Pons (tissue), 1 donor: ENCODE results near the gene STKLD1.
"Not testable (repeated sequence)": the region's sequence is repeated elsewhere in the genome, so short reads cannot be mapped to it uniquely, and the experiment has no call there.

Source experiments
- DNase-seq: peaks from one replicate; pipeline ENCODE4 v3.0.0-alpha.2; 2016; ENCODE audit warnings: low spot score

Gene STKLD1

DNA sequence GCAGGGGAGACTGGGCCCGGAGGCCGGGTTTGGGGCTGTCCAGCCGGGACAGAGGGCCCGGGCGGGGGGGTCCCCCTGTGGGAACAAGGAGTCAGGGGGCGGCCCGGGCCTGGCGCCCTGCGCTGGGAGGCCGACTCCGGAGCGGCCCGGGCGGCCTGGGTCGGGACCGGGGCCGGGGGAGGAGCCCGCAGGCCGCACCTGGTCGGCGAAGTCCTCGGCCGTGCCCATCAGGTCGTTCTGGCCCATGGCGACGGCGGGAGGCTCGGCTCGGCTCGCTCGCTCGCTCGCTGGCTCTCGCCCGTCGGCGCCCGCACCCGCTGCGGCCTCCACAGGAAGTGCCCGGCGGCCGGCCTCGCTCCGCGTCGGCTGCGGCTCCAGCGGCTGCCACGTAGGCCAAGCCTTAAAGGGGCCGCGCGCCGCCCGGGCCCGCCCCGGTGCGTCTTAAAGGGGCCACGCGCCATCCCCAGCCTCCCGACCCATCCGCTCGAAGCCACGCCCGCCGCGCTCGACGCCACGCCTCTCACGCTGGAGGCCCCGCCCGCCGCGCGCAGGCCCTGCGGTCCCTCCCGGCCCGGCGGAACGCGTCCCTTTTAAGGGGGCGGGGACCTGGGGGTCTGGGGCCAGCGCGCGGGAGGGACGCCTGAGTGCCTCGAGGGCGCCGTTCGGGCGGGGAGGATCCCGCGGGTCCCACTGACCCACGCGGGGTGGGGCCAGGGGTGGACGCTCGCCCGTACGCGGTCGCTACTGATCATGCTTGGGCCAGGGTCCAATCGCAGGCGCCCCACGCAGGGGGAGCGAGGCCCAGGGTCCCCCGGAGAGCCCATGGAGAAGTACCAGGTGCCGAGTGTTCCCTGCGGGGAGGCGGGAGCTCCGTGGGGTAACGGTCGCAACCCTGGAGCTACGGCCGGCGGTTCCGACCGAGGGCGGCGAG, at the start of gene STKLD1, which contains the start of gene SURF4:
Gene STKLD1, plus strand, starts transcription at position 643 of the 931 bp plus-strand sequence. Its CDS starts 108 bp downstream, at position 751.
Gene SURF4, minus strand, starts transcription at position 337 of the 931 bp plus-strand sequence. Its CDS starts 91 bp downstream, at position 246.
- peak; percentile 93 for DNase-seq

- DNase-seq = not testable (repeated sequence)
Observed at GRCh38 chr9:133327021-133327420, 49.1 kb upstream of the STKLD1 start.

- no peak for DNase-seq
Observed at GRCh38 chr9:133327834-133328484, 48.2 kb upstream of the STKLD1 start.

GRCh38 chr9:133329306-133330156, 46.6 kb upstream of the STKLD1 start:
- not testable (repeated sequence) for DNase-seq

DNA sequence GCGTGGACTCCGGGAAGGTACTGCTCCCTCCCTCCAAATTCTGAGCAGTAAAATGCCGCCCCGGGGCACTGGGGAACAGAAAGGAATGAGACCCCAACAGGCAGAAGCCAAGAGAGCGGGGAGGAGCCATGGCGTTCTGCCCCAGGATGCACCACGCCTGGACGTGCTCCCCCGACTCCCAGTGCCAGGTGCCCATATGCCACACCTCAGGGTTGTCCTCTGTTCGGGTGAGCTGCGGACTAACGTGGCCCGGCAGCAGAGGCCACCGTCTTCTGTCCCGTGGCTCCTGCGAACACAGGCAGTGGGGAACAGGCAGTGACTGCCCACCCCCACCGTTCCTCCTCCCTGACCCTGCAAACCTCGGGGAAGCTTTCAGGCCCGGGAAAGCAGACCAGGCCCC, 44.9 kb upstream of the STKLD1 start:
- no peak for DNase-seq

- DNase-seq = no peak
Observed at GRCh38 chr9:133331641-133332380, 44.4 kb upstream of the STKLD1 start.

DNA sequence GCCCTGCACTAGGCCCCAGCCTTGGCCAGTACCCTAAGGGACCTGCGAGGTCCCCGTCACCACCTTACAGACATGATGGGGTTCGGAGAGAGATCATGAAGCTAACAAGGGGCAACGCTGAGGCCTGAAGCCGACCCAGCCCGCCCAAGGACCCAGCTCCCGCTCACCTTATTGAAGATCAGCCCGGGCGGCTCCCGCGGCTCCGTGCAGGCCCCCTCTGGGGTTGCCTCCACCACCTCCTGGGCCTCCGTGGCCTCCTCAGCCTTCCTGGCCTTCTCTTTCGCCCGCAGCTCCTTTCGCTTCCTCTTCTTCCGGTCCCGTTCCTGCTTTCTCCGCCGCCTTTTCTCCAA, 43.8 kb upstream of the STKLD1 start:
- DNase-seq = no peak

GRCh38 chr9:133333011-133333410, 43.2 kb upstream of the STKLD1 start:
- DNase-seq = no peak

DNA sequence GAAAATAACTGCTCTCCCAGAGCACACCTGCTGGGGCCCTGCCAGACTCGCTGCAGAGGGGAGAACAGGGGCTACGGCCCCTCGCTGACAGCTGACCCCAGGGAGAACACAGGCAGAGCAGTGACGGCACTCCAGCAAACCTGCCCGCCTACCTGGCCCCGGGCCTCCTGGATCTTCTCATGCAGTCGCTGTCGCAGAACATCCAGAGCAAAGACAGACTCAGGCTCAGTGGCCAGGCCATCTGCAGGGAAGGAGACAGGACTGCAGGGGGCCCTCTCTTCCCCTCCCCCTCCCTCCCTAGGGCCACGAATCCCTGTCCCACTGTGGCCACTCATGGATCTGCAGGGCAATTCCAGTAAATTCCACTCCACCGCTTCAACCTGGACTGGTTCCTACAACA, 42.6 kb upstream of the STKLD1 start:
- no peak for DNase-seq

DNA sequence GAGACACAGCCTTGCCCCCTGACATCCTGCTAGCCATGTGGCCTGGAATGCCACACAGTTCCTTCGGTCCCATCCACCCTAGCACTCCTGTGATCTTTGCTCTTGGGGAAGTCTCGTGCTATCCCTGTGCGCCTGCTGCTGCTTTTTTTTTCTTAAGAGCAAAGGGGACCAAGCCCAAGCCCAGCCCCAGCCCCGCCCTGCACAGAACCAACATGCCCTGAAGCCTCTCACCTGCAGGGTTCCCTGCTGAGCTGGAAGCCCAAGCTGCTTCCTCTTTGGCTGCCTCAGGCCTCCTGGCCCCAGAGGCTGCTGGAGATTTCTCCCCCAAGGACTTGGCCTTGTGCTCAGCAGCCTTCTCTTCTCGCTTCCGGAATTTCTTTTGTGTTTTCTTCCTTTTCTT, 42.0 kb upstream of the STKLD1 start:
- DNase-seq = no peak

GRCh38 chr9:133334888-133335287, 41.3 kb upstream of the STKLD1 start:
- DNase-seq = not testable (repeated sequence)

DNA sequence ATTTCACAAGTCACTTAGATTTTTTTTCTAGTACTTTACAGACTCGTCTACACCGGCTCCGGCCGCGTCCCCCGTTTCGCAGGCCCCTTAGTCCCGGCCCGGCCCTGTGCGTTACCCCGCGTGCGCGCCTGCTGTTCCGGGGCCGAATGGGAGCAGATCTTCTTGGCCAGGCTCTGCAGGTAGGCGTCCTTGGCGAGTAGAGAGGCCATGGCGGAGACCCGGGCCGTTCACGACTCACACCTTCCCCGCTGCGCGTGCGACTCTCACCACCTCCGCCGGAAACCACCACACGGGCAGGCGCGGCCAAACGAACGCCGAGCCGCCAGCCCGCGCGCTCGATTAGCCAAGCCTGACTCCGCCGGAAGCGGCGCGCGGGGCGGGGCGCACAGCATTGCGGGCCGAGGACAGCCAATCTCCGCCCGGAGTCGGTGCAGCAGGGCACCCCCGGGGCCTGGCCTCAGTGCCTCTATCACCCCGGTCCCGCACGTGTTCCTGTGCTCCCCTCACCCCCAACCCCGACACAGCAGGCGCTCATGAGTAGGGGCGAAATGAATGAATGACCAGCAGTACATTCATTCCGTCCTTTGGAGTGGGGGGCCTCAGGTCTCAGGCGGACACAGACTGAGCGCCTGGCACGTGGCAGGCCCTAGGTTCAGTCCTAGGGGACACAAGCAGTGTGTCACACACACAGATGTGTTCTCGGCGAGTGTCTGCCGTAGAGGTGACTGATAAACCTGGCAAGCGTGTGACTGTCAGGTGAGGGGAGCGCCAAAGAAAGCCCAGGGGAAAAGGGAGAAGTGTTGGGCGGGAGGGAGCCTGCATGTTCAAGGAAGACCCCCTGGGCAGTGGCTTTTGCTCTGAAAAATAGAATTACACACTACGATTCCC, 40.0 kb upstream of the STKLD1 start, which contains the start of gene SURF6:
Gene SURF6, minus strand, starts transcription at position 265 of the 888 bp plus-strand sequence. Its CDS starts 56 bp downstream, at position 209.
- peak; percentile 81 for DNase-seq

DNA sequence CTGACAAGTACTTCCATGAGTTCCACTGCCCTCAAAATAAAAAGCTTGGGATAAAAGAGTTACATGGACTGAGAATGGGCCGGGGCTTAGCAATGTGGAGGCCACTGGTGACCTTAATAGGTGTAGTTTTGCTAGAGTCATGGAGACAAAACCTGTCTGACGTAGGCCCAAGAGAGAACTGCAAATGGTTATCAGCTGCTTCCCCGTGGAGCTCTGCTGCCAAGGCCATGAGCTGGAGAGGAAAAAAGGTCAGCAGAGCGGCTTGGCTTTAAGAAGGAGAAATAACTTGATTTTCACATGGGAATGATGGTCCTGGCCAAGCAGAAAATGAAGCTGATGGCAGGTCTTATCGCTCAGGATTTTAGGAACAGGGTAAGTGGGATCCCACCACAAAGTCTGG, 36.5 kb upstream of the STKLD1 start:
- no peak for DNase-seq

- DNase-seq = no peak
Observed at GRCh38 chr9:133340256-133340655, 35.9 kb upstream of the STKLD1 start.

DNA sequence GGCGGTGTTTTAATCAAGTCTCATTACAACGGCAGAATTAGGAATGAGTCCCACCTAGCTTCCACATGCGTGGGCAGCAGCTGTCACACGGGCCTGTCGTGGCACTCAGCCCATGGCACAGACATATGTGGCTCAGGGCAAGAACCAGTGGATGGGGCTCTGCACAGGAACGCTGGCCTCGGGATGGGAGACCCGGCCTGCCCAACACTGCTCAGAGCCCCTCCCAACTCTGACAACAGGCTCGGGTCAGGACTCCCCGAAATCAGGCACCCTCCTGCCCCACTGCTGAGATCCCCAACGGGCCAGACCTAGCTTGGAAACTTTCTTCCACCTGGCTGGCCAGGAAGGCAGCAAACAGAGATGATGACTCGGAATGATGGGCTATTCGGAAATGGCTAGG, 35.2 kb upstream of the STKLD1 start:
- DNase-seq = no peak

- no peak for DNase-seq
Observed at GRCh38 chr9:133341369-133342068, 34.6 kb upstream of the STKLD1 start.

GRCh38 chr9:133342069-133342406, 34.1 kb upstream of the STKLD1 start:
- DNase-seq = no peak

DNA sequence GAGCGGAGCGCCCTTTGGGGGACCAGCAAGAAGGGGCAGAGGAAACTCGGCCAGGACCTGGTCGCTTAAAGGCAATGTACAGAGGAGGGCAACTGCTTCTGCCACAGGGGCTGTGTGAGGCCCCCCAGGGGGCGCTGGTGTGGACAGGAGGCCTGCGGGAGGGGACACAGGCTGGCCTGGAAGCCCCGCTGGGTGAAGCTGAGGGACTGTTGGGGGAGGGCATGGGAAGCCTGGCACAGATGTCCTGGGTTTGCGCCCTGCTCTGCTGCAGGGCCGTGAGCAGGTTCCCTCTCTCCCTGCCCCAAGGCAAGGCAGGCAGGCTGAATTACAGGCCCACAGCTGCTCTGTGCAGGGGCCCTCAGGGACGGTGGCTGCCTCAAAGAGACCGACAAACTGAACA, 33.6 kb upstream of the STKLD1 start:
- no peak for DNase-seq

DNA sequence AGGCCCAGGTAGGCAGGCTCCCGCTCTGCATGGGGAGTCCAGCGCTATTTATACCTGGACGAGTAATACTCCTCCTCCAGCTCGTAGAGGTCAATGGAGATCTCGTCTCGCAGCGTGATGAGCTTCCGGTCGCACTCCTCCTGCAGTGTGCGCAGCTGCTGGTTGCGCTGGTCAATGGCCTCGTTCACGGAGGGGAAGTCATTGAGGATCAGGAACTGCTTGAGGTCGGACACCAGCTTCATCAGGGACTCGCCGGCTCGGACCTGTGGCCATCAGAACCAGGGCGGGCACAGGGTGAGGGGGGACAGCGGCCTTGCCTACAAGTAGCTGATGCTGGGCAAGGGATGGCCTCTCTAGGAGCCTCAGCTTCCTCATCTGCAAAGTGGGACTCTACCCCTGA, 32.1 kb upstream of the STKLD1 start:
- DNase-seq = no peak

- DNase-seq = no peak
Observed at GRCh38 chr9:133344979-133345378, 31.2 kb upstream of the STKLD1 start.
